ENCODE results near the gene PHTF2. TPM values are rescaled to one million over a fixed set of nuclear protein-coding genes. Genes with fewer than 3 reads are reported as not detected.

PHTF2 gene
- polyA plus RNA-seq, 3 donors, result 10.1 to 34.3 (median 10.3) TPM

GRCh38 chr7:77766801-77767605 is 31.6 kb upstream of the PHTF2 start:
- H3K4me3 ChIP-seq (replicated peaks in 1 of 3; ENCODE audit: low read depth in 2 of 3, low read length in 3 of 3), result no peak overlapping the region
- H3K27ac ChIP-seq (ENCODE audit: low read depth in 1 of 2, low read length in 2 of 2), result peak overlapping the region in 1 of 2 donors; percentile 36
- no peak overlapping the region for H3K9ac ChIP-seq (ENCODE audit: insufficient read depth, low read length, poor library complexity, severe bottlenecking)
- no peaks in the 10 kb centered on the region for H3K9me3 ChIP-seq (replicated peaks in 1 of 2; ENCODE audit: control insufficient read depth in 1 of 2, insufficient read depth in 1 of 2, low read length in 2 of 2)
- no peak for TF ChIP-seq CTCF (IDR thresholded peaks at IDR 0.05)
- no peak overlapping the region for H3K4me2 ChIP-seq (replicated peaks; ENCODE audit: extremely low read depth, low read length, poor library complexity, severe bottlenecking)
- no peak overlapping the region for H3K4me3 Mint-ChIP-seq
- no peaks in the 10 kb centered on the region for H3K4me1 ChIP-seq (ENCODE audit: control insufficient read depth in 1 of 2, insufficient read depth in 2 of 2, low read length in 2 of 2)
- H3K4me1 Mint-ChIP-seq, result peaks cover 4% of the 10 kb centered on the region
- H3K27me3 Mint-ChIP-seq (ENCODE audit: low read depth in 3 of 3), result peaks cover 0 to 2% (median 0%) of the 10 kb centered on the region in 3 donors
- intact Hi-C loops (cut with micrococcal nuclease), result no loop called here
- H3K9me3 Mint-ChIP-seq, result no peaks in the 10 kb centered on the region
- H3K27me3 ChIP-seq (ENCODE audit: control insufficient read depth in 2 of 2, insufficient read depth in 2 of 2, low read length in 2 of 2), result no peaks in the 10 kb centered on the region
- peaks cover 52% of the 10 kb centered on the region for H3K79me2 ChIP-seq (ENCODE audit: insufficient read depth, low read length)
- peaks cover 57% of the 10 kb centered on the region for H4K20me1 ChIP-seq (ENCODE audit: insufficient read depth, low read length)
- H3K27ac Mint-ChIP-seq, result peak overlapping the region; percentile 14 to 74 (median 48)
- peaks cover 31 to 72% of the 10 kb centered on the region in 2 donors for H3K36me3 ChIP-seq (replicated peaks in 1 of 2; ENCODE audit: control insufficient read depth in 1 of 2, insufficient read depth in 2 of 2, low read length in 2 of 2)
- H2AFZ ChIP-seq (ENCODE audit: insufficient read depth, low read depth, low read length, poor library complexity, severe bottlenecking), result no peak overlapping the region
- peaks cover 37 to 59% of the 10 kb centered on the region in 2 donors for H3K36me3 Mint-ChIP-seq
- DNase-seq, result no peak
- WGBS (ENCODE audit: insufficient coverage), result no CpG with 5 or more reads among the region's 6 CpGs

- TF ChIP-seq CTCF (IDR thresholded peaks at IDR 0.05), result no peak
- H3K9me3 ChIP-seq (replicated peaks in 1 of 2; ENCODE audit: control insufficient read depth in 1 of 2, insufficient read depth in 1 of 2, low read length in 2 of 2), result no peaks in the 10 kb centered on the region
- H3K27me3 ChIP-seq (ENCODE audit: control insufficient read depth in 2 of 2, insufficient read depth in 2 of 2, low read length in 2 of 2), result no peaks in the 10 kb centered on the region
- H3K4me2 ChIP-seq (replicated peaks; ENCODE audit: extremely low read depth, low read length, poor library complexity, severe bottlenecking), result no peak overlapping the region
- no peaks in the 10 kb centered on the region for H3K9me3 Mint-ChIP-seq
- peaks cover 0 to 2% (median 0%) of the 10 kb centered on the region in 3 donors for H3K27me3 Mint-ChIP-seq (ENCODE audit: low read depth in 3 of 3)
- H3K27ac Mint-ChIP-seq, result no peak overlapping the region
- H3K36me3 Mint-ChIP-seq, result peaks cover 49 to 89% of the 10 kb centered on the region in 2 donors
- H3K79me2 ChIP-seq (ENCODE audit: insufficient read depth, low read length), result peaks cover 21% of the 10 kb centered on the region
- peaks cover 56 to 93% of the 10 kb centered on the region in 2 donors for H3K36me3 ChIP-seq (replicated peaks in 1 of 2; ENCODE audit: control insufficient read depth in 1 of 2, insufficient read depth in 2 of 2, low read length in 2 of 2)
- H2AFZ ChIP-seq (ENCODE audit: insufficient read depth, low read depth, low read length, poor library complexity, severe bottlenecking), result no peak overlapping the region
- WGBS (ENCODE audit: insufficient coverage), result 93% methylated on average over 6 of the region's 8 CpGs
- intact Hi-C loops (cut with micrococcal nuclease), result no loop called here
- peaks cover 24% of the 10 kb centered on the region for H4K20me1 ChIP-seq (ENCODE audit: insufficient read depth, low read length)
- H3K4me1 ChIP-seq (ENCODE audit: control insufficient read depth in 1 of 2, insufficient read depth in 2 of 2, low read length in 2 of 2), result no peaks in the 10 kb centered on the region
- no peak overlapping the region for H3K4me3 ChIP-seq (replicated peaks in 1 of 3; ENCODE audit: low read depth in 2 of 3, low read length in 3 of 3)
- H3K4me3 Mint-ChIP-seq, result no peak overlapping the region
- H3K9ac ChIP-seq (ENCODE audit: insufficient read depth, low read length, poor library complexity, severe bottlenecking), result no peak overlapping the region
- DNase-seq, result no peak
- H3K4me1 Mint-ChIP-seq, result peaks cover 4% of the 10 kb centered on the region
- no peak overlapping the region for H3K27ac ChIP-seq (ENCODE audit: low read depth in 1 of 2, low read length in 2 of 2)
These were observed 28.3 kb upstream of the PHTF2 start for GRCh38 chr7:77770316-77770715.

Measured in CD14-positive monocyte (primary cell).